ENCODE measurements around the gene RPS27L.
"Not testable (repeated sequence)": the region's sequence is repeated elsewhere in the genome, so short reads cannot be mapped to it uniquely, and the experiment has no call there.

Gene RPS27L

DNA sequence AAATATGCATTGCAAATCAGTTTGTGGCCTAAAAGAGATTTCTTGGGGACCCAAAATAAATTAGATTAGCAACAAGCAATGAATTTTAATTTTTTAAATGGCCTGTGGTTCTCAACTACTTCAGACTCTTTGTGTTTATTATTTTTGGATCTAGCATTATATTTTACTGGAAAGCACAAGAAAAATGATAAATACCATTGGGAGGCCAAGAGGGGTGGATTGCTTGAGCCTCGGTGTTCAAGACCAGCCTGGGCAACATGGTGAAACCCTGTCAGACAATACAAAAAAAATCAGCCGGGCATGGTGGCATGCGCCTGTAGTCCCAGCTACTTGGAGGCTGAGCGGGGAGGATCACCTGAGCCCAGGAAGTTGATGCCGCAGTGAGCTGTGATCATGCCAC, 22.0 kb downstream of the RPS27L start:
- DNase-seq = no peak

DNA sequence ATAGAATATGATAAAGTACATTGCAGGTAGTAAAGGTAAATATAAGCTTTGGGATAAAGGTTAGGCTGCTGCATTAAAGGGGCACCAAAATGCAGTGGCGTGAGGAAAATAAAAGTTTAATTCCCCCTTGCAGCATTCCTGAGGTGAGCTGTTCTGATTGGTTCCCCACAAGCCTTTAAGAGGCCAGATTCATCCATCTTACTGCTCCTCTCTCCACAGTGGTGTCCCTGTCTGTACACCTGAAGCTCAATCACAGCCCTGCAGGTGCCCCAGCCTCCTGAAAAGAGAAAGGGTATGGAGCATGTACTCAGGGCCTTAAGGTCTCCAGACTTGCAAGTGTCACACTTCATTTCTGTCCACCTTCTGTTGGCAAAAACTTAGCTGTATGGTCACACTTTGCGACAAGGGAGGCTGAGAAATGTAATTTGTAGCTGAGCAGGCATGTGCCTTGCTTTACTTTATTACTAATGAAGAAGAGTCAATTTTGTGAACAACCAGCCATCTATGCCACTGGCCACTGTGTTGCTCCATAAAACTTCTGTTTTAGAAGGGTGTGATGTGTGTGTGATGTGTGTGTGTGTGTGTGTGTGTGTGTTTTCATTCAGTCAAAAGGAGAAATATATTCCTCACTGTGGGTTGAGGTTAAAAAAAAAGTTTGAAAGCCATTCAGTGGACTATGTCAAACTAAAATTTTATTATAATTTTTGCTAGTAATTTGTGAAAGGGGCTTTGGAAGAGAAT, 22.9 kb downstream of the RPS27L start:
- no peak for DNase-seq

DNA sequence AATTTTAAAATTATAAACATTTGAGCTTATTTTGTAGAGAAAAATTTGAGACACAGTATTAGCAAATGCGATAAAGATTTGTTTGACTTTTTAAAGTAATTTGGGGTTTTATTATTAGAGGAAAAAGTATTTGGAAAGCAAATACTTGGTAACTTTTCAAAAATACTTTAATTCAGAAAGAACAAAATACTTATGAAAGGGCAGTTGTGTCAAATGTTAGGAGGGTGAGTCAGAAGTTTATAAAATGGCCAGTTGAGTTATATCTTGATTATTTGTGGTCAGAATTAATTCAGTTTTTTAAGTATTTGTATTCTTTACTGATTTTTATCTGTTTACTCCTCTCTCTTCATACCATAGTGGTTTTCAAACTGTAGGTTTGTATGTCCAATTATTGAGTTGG, 23.5 kb downstream of the RPS27L start:
- no peak for DNase-seq

DNA sequence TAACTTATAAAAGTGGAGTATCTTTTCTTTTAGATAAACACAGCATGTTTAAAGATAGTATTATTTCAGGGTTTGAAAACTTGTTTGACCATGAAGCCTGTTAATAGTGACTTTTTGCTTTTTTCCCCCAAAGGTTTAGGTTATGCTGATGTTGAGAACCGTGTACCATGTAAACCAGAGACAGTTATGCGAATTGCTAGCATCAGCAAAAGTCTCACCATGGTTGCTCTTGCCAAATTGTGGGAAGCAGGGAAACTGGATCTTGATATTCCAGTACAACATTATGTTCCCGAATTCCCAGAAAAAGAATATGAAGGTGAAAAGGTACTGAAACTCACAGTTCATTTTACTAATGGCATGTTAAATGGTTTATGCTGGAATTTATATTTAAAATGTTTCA, 30.6 kb downstream of the RPS27L start:
- DNase-seq = no peak

DNA sequence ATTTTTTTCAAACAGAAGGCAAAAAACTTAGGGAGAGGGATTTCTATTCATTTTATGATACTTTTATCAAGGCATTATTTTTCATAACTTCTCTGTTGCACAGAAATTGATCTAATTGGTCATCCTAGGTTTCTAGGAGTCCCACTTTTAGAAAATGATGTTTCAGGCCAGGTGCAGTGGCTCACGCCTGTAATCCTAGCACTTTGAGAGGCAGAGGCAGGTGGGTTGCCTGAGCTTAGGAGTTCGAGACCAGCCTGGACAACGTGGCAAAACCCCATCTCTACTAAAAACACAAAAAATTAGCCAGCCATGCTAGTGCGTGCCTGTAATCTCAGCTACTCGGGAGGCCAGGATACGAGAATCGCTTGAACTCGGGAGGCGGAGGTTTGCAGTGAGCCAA, 32.8 kb downstream of the RPS27L start:
- DNase-seq = no peak

DNA sequence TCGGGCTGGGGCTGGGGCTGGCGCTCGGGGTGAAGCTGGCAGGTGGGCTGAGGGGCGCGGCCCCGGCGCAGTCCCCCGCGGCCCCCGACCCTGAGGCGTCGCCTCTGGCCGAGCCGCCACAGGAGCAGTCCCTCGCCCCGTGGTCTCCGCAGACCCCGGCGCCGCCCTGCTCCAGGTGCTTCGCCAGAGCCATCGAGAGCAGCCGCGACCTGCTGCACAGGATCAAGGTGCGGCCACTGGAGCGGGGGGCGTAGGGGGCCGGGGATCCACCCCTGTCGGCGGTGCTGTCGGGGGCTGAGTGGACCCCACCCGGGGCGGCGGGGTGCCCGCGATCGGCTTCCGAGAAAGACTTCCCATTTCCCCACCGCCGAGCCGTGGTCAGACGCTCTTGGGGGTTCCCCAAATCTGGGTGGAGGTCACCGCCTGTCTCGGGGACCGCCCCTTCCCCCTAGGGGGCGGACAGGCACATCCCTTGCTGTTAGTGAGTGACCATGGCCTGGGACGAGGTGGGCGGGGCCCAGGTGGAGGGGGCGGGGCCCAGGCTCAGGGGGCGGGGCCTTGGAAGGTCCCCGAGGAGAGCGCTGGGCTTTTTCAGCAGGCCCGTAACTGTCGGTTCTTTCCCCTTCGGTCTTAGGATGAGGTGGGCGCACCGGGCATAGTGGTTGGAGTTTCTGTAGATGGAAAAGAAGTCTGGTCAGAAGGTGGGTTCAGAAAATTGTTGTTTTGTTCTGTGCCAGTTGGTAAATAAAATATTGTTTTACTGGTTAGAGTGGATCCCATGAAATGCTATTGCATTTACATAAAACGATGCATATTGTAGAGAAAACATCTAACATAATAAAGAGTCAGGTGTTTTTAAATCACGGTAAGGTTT, 35.0 kb downstream of the RPS27L start:
- peak; percentile 68 to 80 for DNase-seq

DNA sequence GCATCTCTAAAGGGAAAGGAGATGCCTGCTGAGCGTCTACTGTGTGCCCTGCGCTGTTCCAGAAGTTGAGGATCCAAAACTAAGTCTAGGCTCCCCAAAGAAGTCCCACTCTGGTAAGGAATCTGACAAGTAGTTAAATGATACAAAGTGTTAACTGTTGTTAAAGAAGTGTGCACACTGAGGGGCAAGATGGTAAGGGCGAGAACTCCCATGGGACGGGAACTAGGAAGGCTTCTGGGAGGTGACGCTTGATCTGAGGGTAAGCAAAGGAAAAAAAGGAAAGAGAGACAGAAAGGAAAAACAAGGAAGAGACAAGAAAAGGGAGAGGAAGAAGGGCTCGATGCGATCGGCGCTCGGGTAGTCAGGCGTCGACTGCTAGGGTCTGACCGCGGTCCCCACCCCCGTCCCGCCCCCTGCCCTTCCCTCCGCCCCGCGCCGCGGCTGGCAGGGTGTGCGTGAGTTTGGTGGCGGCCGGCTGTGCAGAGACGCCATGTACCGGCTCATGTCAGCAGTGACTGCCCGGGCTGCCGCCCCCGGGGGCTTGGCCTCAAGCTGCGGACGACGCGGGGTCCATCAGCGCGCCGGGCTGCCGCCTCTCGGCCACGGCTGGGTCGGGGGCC, 35.8 kb downstream of the RPS27L start, which contains the start of gene LACTB:
Gene LACTB (plus strand): TSS at position 480 of the 620 bp plus-strand sequence. CDS start 11 bp downstream, at position 491.
- peak; percentile 82 to 83 for DNase-seq

DNA sequence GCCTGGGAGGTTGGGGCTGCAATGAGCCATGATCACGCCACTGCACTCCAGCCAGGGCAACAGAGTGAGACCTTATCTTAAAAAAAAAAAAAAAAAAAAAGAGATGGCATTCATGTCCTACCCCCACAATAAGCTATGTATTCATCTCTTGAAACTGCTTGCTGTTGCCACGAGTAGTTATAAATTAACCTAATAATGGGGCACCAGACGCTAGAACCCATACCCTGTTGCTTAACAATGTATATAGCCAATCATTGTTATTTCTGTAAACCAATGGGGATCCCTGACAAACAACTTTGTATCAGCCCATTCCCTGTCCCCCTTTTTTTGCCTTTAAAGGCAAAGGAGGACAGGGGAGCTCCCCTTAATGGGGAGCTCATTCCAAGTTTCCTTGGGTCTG, 38.4 kb downstream of the RPS27L start:
- DNase-seq = no peak

DNA sequence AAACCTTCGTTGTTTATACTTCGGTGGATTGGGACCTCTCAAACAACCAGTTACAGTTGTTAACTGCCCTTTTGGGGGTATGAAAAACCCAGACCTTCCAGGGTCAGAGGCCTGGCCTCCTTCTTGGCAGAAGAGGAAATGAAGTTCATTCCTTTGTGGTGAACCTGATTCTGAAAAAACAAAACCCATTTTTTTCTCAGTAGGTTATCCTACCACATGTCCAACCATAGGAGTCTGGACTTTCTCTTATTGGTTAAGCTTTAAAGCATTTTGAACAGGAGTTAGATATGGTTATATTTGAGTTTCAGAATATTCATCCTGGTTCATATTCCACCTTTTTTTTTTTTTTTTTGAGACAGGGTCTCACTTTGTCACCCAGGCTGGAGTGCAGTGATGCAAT, 42.8 kb downstream of the RPS27L start:
- DNase-seq = no peak

DNA sequence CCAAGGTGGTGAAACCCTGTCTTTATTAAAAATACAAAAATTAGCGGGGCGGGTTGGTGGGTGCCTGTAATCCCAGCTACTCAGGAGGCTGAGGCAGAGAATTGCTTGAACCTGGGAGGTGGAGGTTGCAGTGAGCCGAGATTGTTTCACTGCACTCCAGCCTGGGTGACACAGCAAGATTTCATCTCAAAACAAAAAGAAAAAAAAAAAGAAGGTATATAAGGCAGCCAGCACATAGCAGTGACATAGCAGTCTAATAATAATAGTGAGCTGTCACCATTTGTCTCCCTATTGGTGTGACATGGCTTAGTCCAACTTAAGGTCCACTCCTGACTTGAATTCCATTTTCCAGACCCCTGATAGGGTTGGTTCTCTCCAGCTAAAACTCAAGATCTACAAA, 44.4 kb downstream of the RPS27L start:
- DNase-seq = no peak

DNA sequence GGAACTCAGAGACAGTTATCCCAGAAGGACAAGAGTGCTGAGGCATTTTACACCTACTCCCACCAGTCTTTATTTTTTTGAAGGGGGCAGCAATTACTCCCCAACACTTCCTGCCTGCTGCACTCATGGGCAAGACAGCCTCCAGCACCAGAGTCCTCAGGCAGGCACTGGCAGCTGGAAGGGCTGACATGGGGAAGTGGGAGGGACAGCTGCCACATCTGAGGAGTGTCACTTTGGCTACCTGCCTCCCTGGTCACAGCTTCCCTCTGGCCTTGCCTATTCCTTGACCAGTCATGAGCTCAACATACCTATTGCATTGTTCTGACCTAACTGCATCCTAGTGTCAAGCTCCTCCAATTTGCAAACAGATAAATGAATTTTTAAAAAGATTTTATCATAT, 45.8 kb downstream of the RPS27L start:
- no peak for DNase-seq

DNA sequence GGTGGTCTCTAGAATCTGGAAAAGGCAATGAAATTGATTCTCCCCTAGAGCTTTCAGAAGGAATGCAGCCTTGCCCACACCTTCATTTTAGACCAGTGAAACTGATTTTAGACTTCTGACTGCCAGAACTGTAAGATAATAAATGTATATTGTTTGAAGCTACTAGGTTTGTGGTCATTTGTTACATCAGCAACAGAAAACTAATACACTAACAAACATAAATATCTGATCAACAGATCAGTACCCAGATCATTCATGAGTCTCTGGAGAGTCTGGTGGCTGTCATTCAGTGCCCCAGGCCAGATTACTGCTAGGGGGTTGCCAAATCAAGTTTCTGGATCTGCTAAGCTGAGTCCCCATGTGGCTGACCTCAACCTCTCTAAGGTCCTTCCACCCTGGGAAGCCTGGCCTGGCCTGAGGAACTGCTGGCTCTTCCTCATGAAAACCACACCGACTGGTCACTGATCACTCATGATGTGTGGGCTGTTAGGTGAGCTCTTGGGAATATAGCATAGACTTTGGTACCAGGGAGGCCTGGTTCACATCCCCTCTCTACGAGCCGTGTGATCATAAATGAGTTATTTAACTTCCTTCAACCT, 46.8 kb downstream of the RPS27L start:
- no peak for DNase-seq

DNA sequence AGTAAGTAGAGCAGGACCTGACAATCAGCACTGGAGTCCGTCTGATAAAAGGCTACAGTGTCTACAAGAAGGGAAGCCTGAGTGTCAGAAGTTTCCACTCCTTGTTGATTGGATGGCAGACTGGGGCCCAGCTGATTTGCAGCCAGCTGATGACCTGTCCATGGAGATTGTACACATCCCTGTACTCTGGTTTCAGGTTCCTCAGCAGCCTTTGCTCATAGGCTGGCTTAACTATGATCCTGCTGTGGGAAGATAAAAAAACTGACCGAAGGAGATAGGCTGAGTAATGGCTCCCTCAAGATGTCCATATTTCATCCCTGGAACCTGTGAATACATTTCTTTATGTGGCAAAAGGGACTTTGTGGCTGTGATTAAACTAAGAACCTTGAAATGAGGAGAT, 47.4 kb downstream of the RPS27L start:
- DNase-seq = no peak

DNA sequence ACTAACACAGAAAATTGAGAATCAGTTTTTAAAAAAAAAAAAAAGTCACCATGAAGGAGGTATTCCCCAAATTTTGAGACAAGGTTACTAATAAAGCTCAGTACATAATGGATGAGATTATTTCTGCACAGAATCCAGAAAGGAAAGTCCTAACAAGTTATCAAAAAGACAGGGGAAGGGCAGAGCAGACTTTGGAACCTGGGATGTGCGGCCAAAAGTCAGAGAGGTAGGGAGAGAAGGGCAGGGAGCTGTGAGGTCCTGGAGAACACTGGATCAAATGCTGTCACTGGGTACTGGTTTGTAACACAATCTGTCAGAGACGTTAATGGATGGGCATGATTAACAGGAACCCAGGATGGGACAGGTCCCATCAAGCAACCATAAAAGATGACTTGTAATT, 47.8 kb downstream of the RPS27L start:
- DNase-seq = no peak

DNA sequence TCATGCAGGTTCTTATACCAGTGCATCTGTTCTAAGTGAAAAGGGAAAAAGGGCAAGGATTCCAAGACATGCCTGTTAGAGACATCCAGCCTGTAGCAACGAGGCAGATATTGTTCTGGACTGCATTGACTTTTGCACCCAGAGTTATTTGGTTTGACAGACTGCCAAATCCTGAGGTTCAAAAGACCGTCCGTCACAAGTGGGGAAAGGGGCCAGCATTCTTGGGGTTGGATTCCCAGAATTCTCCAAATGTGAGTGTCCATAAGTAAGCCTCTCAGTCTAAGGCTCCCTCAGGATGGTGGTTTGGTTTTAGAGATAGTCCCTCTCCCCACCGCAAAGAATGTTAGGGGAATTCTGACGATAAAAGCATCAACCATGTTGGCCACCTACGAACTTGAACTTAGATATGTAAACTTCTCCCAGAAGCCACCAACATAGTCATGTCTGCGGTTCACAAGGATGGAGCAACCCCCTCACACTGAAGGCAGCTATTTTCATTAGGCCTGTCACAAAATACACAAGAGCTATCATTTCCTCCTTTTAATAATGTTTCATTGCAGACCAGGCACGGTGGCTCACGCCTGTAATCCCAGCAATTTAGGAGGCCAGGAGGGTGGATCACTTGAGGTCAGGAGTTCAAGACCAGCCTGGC, 49.3 kb downstream of the RPS27L start:
- no peak for DNase-seq

DNA sequence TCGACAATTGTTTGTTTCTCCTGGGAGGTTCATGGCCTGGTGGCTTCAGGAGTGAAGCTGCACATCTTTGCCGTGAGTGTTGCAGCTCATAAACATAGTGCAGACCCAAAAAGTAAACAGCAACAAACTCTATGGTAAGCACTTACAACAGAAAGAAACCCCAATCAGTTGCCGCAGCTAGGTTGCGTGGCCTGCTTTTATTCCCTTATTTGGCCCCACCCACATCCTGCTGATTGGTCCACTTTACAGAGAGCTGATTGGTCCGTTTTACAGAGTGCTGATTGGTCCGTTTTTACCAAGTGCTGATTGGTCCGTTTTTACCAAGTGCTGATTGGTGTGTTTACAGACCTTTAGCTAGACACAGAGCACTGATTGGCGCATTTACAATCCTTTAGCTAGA, 51.9 kb downstream of the RPS27L start:
- not testable (repeated sequence) for DNase-seq

DNA sequence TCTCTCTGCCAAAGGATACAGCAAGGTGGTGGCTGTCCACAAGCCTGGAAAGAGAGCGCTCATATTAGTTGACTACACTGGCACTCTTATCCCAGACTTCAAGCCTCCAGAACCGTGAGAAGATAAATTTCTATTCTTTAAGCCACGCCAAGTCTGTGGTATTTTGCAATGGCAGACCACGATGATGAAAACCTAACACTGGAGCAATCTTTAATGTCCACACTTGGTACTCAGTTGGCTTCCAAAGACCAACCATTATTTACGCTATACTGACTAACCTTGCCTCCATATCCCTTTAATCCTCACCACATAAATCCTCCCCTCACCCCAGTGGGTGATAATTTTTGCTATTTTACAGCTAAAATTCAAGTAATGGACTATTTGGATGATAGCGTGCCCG, 52.5 kb downstream of the RPS27L start:
- no peak for DNase-seq

DNA sequence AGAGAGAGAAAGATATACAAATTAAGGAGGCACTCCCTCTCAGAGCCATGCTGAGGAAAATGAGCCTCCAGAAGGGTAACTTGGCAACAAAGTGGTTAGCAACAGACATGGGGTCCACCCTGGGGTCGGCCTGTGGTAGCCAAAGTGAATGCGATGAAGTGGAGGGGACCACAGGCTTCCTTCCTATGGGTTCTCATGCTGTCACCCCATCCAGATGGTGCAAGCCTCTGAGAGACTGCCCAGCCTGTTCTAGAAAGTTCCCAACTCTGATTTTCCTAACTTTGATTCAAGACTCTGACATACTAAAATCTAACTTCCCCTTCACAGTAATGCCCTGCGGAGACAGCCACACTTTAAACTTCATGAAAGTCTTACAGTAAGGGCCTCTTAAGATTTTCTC, 53.9 kb downstream of the RPS27L start:
- DNase-seq = no peak

DNA sequence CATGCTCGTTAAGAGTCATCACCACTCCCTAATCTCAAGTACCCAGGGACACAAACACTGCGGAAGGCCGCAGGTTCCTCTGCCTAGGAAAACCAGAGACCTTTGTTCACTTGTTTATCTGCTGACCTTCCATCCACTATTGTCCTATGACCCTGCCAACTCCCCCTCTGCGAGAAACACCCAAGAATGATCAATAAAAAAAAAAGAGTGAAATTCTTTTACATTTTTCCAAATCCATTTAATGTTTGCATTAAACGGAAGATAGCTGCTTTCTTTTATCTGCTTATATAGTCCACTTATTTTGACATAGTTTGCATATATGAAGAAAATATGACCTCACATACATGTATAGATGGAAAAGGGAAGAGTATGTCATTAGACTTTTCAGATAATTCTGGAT, 57.7 kb downstream of the RPS27L start:
- not testable (repeated sequence) for DNase-seq

DNA sequence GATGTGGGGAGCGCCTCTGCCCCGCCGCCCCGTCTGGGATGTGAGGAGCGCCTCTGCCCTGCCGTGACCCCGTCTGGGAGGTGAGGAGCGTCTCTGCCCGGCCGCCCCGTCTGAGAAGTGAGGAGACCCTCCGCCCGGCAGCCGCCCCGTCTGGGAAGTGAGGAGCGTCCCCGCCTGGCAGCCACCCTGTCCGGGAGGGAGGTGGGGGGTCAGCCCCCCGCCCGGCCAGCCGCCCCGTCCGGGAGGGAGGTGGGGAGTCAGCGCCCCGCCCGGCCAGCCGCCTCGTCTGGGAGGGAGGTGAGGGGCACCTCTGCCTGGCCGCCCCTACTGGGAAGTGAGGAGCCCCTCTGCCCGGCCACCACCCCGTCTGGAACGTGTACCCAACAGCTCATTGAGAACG, 58.4 kb downstream of the RPS27L start:
- not testable (repeated sequence) for DNase-seq

Measured in stimulated activated CD4-positive, alpha-beta T cell treated with anti-CD3 and anti-CD28 coated beads, Interleukin-2, amount 100 ng/mL, for 24 hours (primary cell).